ENCODE results near the gene SMIM34.
"Not testable (repeated sequence)": the region's sequence is repeated elsewhere in the genome, so short reads cannot be mapped to it uniquely, and the experiment has no call there.

SMIM34 gene

DNA sequence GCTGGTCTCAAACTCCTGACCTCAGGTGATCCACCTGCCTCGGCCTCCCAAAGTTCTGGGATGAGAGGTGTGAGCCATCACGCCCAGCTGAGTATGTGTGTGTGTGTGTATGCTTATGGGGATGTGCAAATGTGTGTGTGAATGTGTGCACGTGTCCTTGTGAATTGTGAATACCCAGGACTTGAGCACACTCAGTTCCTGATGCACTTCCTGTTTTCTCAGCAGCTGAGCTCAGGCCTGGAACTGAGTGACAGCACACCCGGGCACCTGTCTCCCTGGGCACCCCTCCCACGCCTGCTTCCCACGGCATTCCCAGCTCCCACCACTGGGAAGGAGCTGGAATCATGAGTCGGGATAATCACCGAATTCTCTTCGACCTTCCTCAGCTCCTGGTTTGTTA, 16.5 kb downstream of the SMIM34 start:
- H3K9me3 ChIP-seq (ENCODE audit: control insufficient read depth, low read length); DNase-seq (ENCODE audit: low read depth); H3K9ac ChIP-seq (ENCODE audit: low read length); H3K4me1 ChIP-seq (ENCODE audit: control insufficient read depth, insufficient read depth, low read length); H3K27me3 ChIP-seq (replicated peaks; ENCODE audit: control insufficient read depth, insufficient read depth, low read length); H3K36me3 ChIP-seq (ENCODE audit: control insufficient read depth, insufficient read depth, low read length, severe bottlenecking); H3K4me3 ChIP-seq (ENCODE audit: low read length): not testable (repeated sequence)

DNA sequence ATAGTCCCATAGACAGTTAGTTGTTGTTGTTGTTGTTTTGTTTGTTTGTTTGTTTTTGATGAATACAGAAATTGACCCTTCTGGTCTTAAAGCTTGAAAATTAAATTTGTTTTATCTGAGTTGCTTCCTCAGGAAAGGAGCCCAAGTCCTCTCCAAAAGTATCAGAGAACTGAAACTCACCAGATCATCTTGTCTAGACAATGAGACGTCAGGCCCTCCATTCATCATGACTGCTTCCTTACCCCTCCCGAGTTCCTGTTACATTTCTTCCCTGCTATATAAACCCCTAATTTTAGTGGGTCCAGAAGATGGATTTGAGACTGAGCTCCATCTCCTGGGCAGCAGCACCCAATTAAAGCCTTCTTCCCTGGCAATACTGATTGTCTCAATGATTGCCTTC, 17.1 kb downstream of the SMIM34 start:
- not testable (repeated sequence) for H3K27me3 ChIP-seq (replicated peaks; ENCODE audit: control insufficient read depth, insufficient read depth, low read length); H3K4me3 ChIP-seq (ENCODE audit: low read length); DNase-seq (ENCODE audit: low read depth); H3K36me3 ChIP-seq (ENCODE audit: control insufficient read depth, insufficient read depth, low read length, severe bottlenecking); H3K4me1 ChIP-seq (ENCODE audit: control insufficient read depth, insufficient read depth, low read length); H3K9me3 ChIP-seq (ENCODE audit: control insufficient read depth, low read length); H3K9ac ChIP-seq (ENCODE audit: low read length)

DNA sequence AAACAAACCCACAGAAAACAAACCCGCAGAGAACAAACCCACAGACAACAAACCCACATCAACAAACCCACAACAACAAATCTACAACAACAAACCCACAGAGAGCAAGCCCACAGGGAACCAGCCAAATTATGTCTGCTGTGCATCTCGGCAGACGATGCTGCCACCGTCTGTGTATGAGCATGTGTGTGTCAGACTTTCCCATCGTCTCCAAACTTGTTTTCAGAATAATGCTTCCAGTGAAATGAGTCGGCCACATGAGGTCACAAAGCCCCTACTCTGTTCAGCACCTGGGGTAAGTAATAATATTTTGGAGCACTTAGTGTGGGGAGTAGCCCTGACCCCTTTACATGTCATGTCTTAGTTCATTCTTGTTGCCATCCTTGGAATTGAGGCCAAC, 17.6 kb downstream of the SMIM34 start:
- H3K36me3 ChIP-seq (ENCODE audit: control insufficient read depth, insufficient read depth, low read length, severe bottlenecking); H3K9me3 ChIP-seq (ENCODE audit: control insufficient read depth, low read length); H3K4me1 ChIP-seq (ENCODE audit: control insufficient read depth, insufficient read depth, low read length); DNase-seq (ENCODE audit: low read depth); H3K4me3 ChIP-seq (ENCODE audit: low read length); H3K27me3 ChIP-seq (replicated peaks; ENCODE audit: control insufficient read depth, insufficient read depth, low read length); H3K9ac ChIP-seq (ENCODE audit: low read length): not testable (repeated sequence)

DNA sequence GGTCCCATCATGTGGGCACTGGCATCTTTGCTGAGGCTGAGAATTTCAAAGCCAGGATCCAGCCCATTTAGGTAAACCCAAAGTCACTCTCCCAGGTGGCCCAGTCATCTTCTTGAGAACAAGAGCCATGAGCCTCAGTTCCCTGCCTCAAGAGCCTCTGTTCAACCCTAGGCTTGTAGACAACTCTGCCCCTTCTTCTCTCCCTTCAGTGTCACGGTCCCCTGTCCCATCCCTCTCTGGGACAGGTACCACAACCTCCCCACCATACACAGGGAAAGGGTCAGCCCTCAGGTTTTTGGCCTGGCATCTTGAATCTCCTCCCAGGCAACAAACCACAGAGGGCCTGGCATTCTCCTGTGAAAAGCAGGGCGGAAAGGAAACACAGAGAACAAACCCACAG, 18.1 kb downstream of the SMIM34 start:
- H3K9ac ChIP-seq (ENCODE audit: low read length); H3K27me3 ChIP-seq (replicated peaks; ENCODE audit: control insufficient read depth, insufficient read depth, low read length); H3K4me3 ChIP-seq (ENCODE audit: low read length); H3K9me3 ChIP-seq (ENCODE audit: control insufficient read depth, low read length); H3K36me3 ChIP-seq (ENCODE audit: control insufficient read depth, insufficient read depth, low read length, severe bottlenecking); H3K4me1 ChIP-seq (ENCODE audit: control insufficient read depth, insufficient read depth, low read length); DNase-seq (ENCODE audit: low read depth): not testable (repeated sequence)

DNA sequence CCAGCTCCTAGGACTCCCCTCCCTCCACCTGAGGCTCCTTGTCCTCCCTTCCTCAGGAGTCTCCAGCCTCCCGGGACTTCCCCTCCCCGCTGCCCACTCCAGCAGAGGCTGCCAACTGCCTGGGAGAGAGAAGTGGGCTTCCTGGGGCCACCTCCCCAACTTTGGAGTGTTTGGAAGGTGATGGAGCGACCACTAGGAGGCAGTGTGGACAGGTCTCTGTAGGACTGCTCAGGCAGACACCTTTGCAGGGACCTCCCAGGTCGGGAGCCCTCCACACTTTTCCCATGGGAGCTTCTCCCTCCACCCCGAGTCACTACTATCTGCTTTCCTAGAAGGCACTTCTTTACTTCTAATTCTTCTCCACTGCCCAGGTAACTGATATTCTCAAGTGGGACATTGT, 19.0 kb downstream of the SMIM34 start:
- H3K36me3 ChIP-seq (ENCODE audit: control insufficient read depth, insufficient read depth, low read length, severe bottlenecking); H3K27me3 ChIP-seq (replicated peaks; ENCODE audit: control insufficient read depth, insufficient read depth, low read length); H3K4me3 ChIP-seq (ENCODE audit: low read length); DNase-seq (ENCODE audit: low read depth); H3K4me1 ChIP-seq (ENCODE audit: control insufficient read depth, insufficient read depth, low read length); H3K9ac ChIP-seq (ENCODE audit: low read length); H3K9me3 ChIP-seq (ENCODE audit: control insufficient read depth, low read length): not testable (repeated sequence)

DNA sequence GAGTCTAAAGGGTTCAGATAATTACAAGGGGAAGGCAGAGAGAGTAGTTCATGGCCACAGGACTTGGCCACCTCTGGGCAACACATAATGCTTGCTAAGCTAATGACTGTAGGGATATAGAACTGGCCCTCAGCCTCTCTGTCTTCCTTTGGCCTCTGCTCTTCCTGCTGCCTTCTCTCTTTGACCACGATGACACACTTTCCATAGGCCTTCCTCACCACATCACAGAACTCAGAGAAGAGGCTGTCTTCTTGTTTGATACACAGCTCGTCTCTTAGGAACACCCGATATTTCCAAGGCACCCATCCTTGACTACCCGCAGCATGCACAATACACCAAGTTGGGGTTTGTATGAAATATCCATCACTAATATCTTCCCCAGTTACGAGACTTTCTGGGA, 23.2 kb downstream of the SMIM34 start:
- not testable (repeated sequence) for H3K9ac ChIP-seq (ENCODE audit: low read length); H3K4me3 ChIP-seq (ENCODE audit: low read length); H3K36me3 ChIP-seq (ENCODE audit: control insufficient read depth, insufficient read depth, low read length, severe bottlenecking); DNase-seq (ENCODE audit: low read depth); H3K4me1 ChIP-seq (ENCODE audit: control insufficient read depth, insufficient read depth, low read length); H3K9me3 ChIP-seq (ENCODE audit: control insufficient read depth, low read length); H3K27me3 ChIP-seq (replicated peaks; ENCODE audit: control insufficient read depth, insufficient read depth, low read length)

DNA sequence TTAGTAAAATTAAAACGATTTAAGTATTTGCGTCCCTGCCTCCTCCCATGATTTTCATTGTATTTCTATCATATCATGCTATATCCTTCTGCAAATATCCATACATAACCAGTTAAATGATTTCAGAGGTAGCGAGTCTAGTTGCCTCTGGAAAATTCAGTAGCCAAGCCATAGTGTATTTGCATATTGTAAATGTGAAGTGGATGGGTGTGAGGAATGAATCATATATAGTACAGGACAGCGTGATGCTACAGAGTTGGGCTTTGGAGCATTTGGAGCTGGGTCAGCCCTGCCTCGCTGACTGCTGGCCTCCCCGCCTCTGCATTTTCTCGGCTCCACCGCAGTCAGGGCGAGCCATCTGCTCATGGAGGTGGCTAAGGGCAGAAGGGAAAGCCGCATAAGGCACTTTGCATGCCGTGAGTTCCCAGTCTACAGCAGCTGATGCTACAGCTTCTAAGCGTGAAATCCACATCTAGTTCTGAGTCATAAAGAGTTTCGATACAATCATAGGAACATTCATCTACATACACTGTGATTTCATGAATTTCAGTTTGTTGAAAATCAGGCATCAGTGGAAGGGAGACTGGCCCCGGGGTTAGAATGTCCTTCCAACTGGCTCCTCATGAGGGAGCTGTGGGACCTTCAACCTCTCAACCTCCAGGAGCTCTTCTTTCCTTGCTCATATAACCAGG, 39.9 kb downstream of the SMIM34 start:
- not testable (repeated sequence) for H3K4me1 ChIP-seq (ENCODE audit: control insufficient read depth, insufficient read depth, low read length); H3K36me3 ChIP-seq (ENCODE audit: control insufficient read depth, insufficient read depth, low read length, severe bottlenecking); H3K4me3 ChIP-seq (ENCODE audit: low read length); H3K9ac ChIP-seq (ENCODE audit: low read length); H3K9me3 ChIP-seq (ENCODE audit: control insufficient read depth, low read length); DNase-seq (ENCODE audit: low read depth); H3K27me3 ChIP-seq (replicated peaks; ENCODE audit: control insufficient read depth, insufficient read depth, low read length)

DNA sequence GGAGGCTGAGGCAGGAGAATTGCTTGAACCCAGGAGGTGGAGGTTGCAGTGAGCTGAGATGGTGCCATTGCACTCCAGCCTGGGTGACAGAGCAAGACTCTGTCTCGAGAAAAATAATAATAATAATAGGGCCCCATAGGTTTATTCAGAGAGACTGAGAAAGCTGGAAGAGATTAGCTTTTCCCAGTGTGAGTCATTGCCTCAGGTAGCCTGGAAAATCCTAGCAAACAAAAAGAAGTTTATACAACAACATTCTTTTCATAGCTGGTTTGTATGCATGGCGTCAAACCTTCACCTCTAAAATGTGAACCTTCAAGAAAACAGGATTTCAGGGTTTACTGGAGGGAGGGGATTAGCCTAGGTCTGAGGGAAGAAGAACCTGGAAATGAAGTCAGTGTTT, 40.6 kb downstream of the SMIM34 start:
- H3K36me3 ChIP-seq (ENCODE audit: control insufficient read depth, insufficient read depth, low read length, severe bottlenecking); H3K9me3 ChIP-seq (ENCODE audit: control insufficient read depth, low read length); H3K4me3 ChIP-seq (ENCODE audit: low read length); H3K9ac ChIP-seq (ENCODE audit: low read length); H3K4me1 ChIP-seq (ENCODE audit: control insufficient read depth, insufficient read depth, low read length); H3K27me3 ChIP-seq (replicated peaks; ENCODE audit: control insufficient read depth, insufficient read depth, low read length); DNase-seq (ENCODE audit: low read depth): not testable (repeated sequence)

DNA sequence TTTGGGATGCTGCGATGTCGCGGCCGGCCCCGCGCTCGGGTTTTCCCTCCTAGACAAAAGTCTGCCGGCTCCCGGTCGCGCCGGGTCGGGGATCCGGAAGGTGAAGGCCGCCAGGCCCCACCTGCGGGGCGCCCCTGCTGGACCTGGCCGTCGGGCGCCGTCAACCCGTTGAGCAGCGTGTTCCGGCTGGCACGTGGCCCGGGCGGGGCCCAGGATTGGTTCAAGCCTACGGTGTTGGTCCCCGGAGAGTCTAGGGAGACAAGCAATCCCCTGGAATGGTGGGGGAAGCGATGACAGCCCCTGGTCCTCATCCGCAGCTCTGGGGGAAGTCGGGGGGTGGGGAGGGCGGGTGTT, 48.2 kb downstream of the SMIM34 start:
- not testable (repeated sequence) for H3K4me3 ChIP-seq (ENCODE audit: low read length); DNase-seq (ENCODE audit: low read depth); H3K4me1 ChIP-seq (ENCODE audit: control insufficient read depth, insufficient read depth, low read length)

DNA sequence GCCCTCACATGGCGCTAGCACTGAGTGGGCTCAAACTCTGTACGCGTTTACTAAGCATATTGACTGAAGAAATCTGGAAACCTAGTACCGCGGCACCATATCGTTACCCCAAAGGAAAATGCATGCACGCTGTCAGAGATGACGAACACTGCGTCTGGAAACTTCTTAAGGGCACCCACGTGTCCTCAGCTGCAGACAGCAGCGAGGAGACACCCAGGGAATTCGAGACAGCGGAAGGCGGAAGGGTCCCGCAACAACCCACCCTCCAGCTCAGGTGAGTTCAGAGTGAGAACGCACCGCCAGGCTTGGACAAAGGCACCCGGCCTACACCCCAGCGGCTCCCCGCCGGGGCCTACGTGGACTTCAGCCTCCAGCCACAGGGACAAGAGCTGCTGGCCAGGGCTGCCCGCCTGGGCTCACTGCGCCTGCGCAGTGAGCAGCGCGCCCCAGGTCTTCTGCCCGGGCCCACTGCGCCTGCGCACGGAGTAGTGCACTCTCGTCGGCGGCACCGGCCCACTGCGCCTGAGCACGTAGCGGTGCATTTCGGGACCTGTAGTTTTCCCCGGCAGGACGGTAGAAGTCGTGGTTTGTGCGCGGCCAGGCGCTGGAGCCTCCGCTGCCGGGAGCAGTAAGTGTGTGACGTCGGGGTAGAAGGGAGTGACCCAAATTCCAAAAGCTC, 48.7 kb downstream of the SMIM34 start, which contains the start of gene SMIM11:
SMIM11 (plus strand) TSS at position 568 of the 679 bp plus-strand sequence. CDS start 3,998 bp downstream, outside the sequence.
- not testable (repeated sequence) for DNase-seq (ENCODE audit: low read depth); H3K9me3 ChIP-seq (ENCODE audit: control insufficient read depth, low read length); H3K4me1 ChIP-seq (ENCODE audit: control insufficient read depth, insufficient read depth, low read length); H3K9ac ChIP-seq (ENCODE audit: low read length); H3K36me3 ChIP-seq (ENCODE audit: control insufficient read depth, insufficient read depth, low read length, severe bottlenecking); H3K4me3 ChIP-seq (ENCODE audit: low read length); H3K27me3 ChIP-seq (replicated peaks; ENCODE audit: control insufficient read depth, insufficient read depth, low read length)

More for the DNA sequence above, 48.2 kb downstream of the SMIM34 start:
- H3K9ac ChIP-seq (ENCODE audit: low read length); H3K9me3 ChIP-seq (ENCODE audit: control insufficient read depth, low read length); H3K27me3 ChIP-seq (replicated peaks; ENCODE audit: control insufficient read depth, insufficient read depth, low read length); H3K36me3 ChIP-seq (ENCODE audit: control insufficient read depth, insufficient read depth, low read length, severe bottlenecking): not testable (repeated sequence)

DNA sequence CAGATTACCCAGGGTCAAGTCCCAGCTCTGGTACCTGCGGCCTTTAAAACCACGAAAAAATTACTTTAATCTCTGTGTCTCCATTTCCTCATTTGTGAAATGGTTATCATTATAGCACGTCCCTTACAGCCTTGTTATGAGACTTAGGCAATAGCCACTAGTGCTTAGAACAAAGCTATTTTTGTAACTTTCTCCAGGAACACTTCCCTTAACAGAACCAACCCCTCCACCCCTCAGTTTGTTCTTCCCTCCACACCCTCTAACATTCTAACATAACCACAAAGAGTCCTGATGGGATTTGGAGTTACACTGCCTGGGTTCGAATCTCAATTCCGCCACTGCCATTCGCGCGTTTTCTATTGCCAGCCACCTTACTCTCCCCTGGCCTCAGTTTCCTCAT, 49.3 kb downstream of the SMIM34 start:
- not testable (repeated sequence) for H3K9ac ChIP-seq (ENCODE audit: low read length); H3K4me1 ChIP-seq (ENCODE audit: control insufficient read depth, insufficient read depth, low read length); H3K9me3 ChIP-seq (ENCODE audit: control insufficient read depth, low read length); H3K36me3 ChIP-seq (ENCODE audit: control insufficient read depth, insufficient read depth, low read length, severe bottlenecking); H3K4me3 ChIP-seq (ENCODE audit: low read length); DNase-seq (ENCODE audit: low read depth); H3K27me3 ChIP-seq (replicated peaks; ENCODE audit: control insufficient read depth, insufficient read depth, low read length)

DNA sequence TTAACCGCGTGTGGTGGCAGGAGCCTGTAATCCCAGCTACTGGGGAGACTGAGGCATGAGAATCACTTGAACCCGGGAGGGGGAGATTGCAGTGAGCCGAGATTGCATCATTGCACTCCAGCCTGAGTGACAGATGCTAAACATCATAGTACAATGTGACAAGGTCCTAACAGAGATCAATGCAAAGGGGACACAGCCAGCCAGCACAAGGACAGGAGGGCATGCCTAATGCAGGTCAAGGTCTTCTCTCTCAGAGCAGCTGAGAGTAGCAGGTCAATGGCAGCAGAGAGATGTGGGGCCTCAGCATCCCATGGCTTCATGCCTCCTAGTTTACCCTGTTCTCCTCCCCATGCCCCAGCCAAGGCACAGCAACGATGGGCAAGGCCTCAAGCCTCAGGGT, 51.4 kb downstream of the SMIM34 start:
- no peak overlapping the region for H3K9ac ChIP-seq (ENCODE audit: low read length)
- no peaks in the 10 kb centered on the region for H3K9me3 ChIP-seq (ENCODE audit: control insufficient read depth, low read length)
- H3K27me3 ChIP-seq (replicated peaks; ENCODE audit: control insufficient read depth, insufficient read depth, low read length), result no peaks in the 10 kb centered on the region
- H3K4me1 ChIP-seq (ENCODE audit: control insufficient read depth, insufficient read depth, low read length), result no peaks in the 10 kb centered on the region
- H3K4me3 ChIP-seq (ENCODE audit: low read length), result no peak overlapping the region
- no peaks in the 10 kb centered on the region for H3K36me3 ChIP-seq (ENCODE audit: control insufficient read depth, insufficient read depth, low read length, severe bottlenecking)
- no peak for DNase-seq (ENCODE audit: low read depth)
